Tibial nerve (tissue), 4 donors: ENCODE results near the gene TAF10. TPM values are rescaled to one million over a fixed set of nuclear protein-coding genes. Genes with fewer than 3 reads are reported as not detected.
A peak's percentile ranks its signal among the peaks of the same experiment; 100 is the strongest.

Experiments
- DNase-seq, 2 donors: peaks; one replicate each; pipeline ENCODE4 v3.0.0-alpha.2; 2019; ENCODE audit warnings: low spot score in 2 of 2
- H3K27ac ChIP-seq, 4 donors: fragments of 200-600 bp; sonication (generic) in 3 of 4; one replicate each; pipeline ENCODE4 v1.5.1; 2017 to 2019; ENCODE audit warnings: mild to moderate bottlenecking in 1 of 4
- H3K27me3 ChIP-seq, 2 donors: fragments of 200-600 bp; sonication (generic) in 1 of 2; one replicate each; pipeline versions ENCODE4 v1.5.1 to v1.6.0; 2017 to 2019
- H3K36me3 ChIP-seq, 3 donors: fragments of 200-600 bp; sonication (generic); one replicate each; pipeline ENCODE4 v1.5.1; 2018 to 2019
- H3K4me1 ChIP-seq, 4 donors: fragments of 200-600 bp; sonication (generic) in 3 of 4; one replicate each; pipeline ENCODE4 v1.5.1; 2017 to 2019
- H3K4me3 ChIP-seq, 4 donors: fragments of 200-600 bp; sonication (generic) in 3 of 4; one replicate each; pipeline ENCODE4 v1.5.1; 2017 to 2019; ENCODE audit warnings: mild to moderate bottlenecking in 1 of 4, moderate library complexity in 1 of 4
- H3K9me3 ChIP-seq, 4 donors: fragments of 200-600 bp; sonication (generic) in 3 of 4; one replicate each; pipeline ENCODE4 v1.5.1; 2017 to 2019
- CTCF ChIP-seq, 5 experiments: fragments of 200-600 bp in 3 of 5; fragments of 450-650 bp in 2 of 5; sonication (generic) in 3 of 5; IDR thresholded peaks; one replicate each; pipeline ENCODE4 v1.5.1; 2016 to 2019; ENCODE audit warnings: antibody characterized with exemption in 5 of 5, mild to moderate bottlenecking in 3 of 5, moderate library complexity in 2 of 5
- EP300 ChIP-seq, 2 donors: sonication (generic); formaldehyde crosslinking; IDR thresholded peaks; one replicate each; pipeline ENCODE4 v1.6.1; 2017; ENCODE audit warnings: antibody characterized with exemption in 2 of 2, mild to moderate bottlenecking in 1 of 2
- POLR2A ChIP-seq, 2 donors: fragments of 450-650 bp; IDR thresholded peaks; one replicate each; pipeline ENCODE4 v1.6.1; 2017; ENCODE audit warnings: antibody characterized with exemption in 2 of 2, mild to moderate bottlenecking in 2 of 2, moderate library complexity in 2 of 2
- WGBS, 2 donors: methylation state at CpG; one replicate each; pipeline ENCODE4 v1.1.5; 2018; 5-methylcytosine and 5-hydroxymethylcytosine counted together
- total RNA-seq, 4 donors: library from RNA; depleted of rRNA; stranded (reverse); fragments of >200 nt; gene quantifications; one replicate each; pipeline ENCODE4 v1.1.0, GENCODE V29; 2016

Gene TAF10
- total RNA-seq, 4 donors from 2014 or later: 148 to 235 (median 155) TPM

GRCh38 chr11:6648501-6648900 is 36.5 kb upstream of the TAF10 start:
- H3K27ac ChIP-seq: no peak overlapping the region

GRCh38 chr11:6647836-6648235 is 35.8 kb upstream of the TAF10 start:
- TF ChIP-seq EP300 (IDR thresholded peaks at IDR 0.05) (no peak), POLR2A (IDR thresholded peaks at IDR 0.05) (no peak), CTCF (IDR thresholded peaks at IDR 0.05) (no peak)
- peaks cover 0 to 22% of the 10 kb centered on the region in 2 donors for H3K27me3 ChIP-seq
- WGBS, 2 donors: 80 to 93% methylated on average over 2 of the region's 2 CpGs
- peak overlapping the region in 2 of 4 donors; percentile 60 to 74 for H3K27ac ChIP-seq
- no peak overlapping the region for H3K4me3 ChIP-seq
- H3K4me1 ChIP-seq: peaks cover 0 to 42% (median 28%) of the 10 kb centered on the region in 4 donors
- H3K9me3 ChIP-seq: no peaks in the 10 kb centered on the region
- no peak for DNase-seq
- H3K36me3 ChIP-seq: no peaks in the 10 kb centered on the region

More at GRCh38 chr11:6648501-6648900, 36.5 kb upstream of the TAF10 start:
- DNase-seq: no peak
- peaks cover 0 to 47% (median 28%) of the 10 kb centered on the region in 4 donors for H3K4me1 ChIP-seq
- peaks cover 0 to 28% of the 10 kb centered on the region in 2 donors for H3K27me3 ChIP-seq
- no peak for TF ChIP-seq CTCF (IDR thresholded peaks at IDR 0.05)
- no peak for TF ChIP-seq POLR2A (IDR thresholded peaks at IDR 0.05)
- TF ChIP-seq EP300 (IDR thresholded peaks at IDR 0.05): no peak
- WGBS, 2 donors: 56 to 73% methylated on average over 1 of the region's 1 CpG
- H3K36me3 ChIP-seq: no peaks in the 10 kb centered on the region
- no peaks in the 10 kb centered on the region for H3K9me3 ChIP-seq
- no peak overlapping the region for H3K4me3 ChIP-seq

- peaks cover 0 to 22% of the 10 kb centered on the region in 2 donors for H3K27me3 ChIP-seq
- TF ChIP-seq POLR2A (IDR thresholded peaks at IDR 0.05) (no peak), CTCF (IDR thresholded peaks at IDR 0.05) (no peak), EP300 (IDR thresholded peaks at IDR 0.05) (no peak)
- 55 to 59% methylated on average over 9 of the region's 9 CpGs for WGBS, 2 donors
- no peaks in the 10 kb centered on the region for H3K36me3 ChIP-seq
- peaks cover 0 to 38% (median 28%) of the 10 kb centered on the region in 4 donors for H3K4me1 ChIP-seq
- no peaks in the 10 kb centered on the region for H3K9me3 ChIP-seq
- H3K4me3 ChIP-seq: no peak overlapping the region
- no peak for DNase-seq
- H3K27ac ChIP-seq: peak overlapping the region in 3 of 4 donors; percentile 60 to 74 (median 72)
These were observed 35.1 kb upstream of the TAF10 start for GRCh38 chr11:6646918-6647679.

- peak overlapping the region in 3 of 4 donors; percentile 60 to 74 (median 72) for H3K27ac ChIP-seq
- peak in 1 of 2 donors; percentile 72 for DNase-seq
- no peaks in the 10 kb centered on the region for H3K9me3 ChIP-seq
- H3K4me3 ChIP-seq: no peak overlapping the region
- peaks cover 0 to 38% (median 28%) of the 10 kb centered on the region in 4 donors for H3K4me1 ChIP-seq
- peak in 1 of 2 donors; percentile 27 for TF ChIP-seq EP300 (IDR thresholded peaks at IDR 0.05)
- TF ChIP-seq CTCF (IDR thresholded peaks at IDR 0.05): no peak
- H3K36me3 ChIP-seq: no peaks in the 10 kb centered on the region
- WGBS, 2 donors: 51 to 52% methylated on average over 3 of the region's 3 CpGs
- peaks cover 0 to 22% of the 10 kb centered on the region in 2 donors for H3K27me3 ChIP-seq
These were observed 34.5 kb upstream of the TAF10 start for GRCh38 chr11:6646576-6646917.

GRCh38 chr11:6646071-6646470 is 34.1 kb upstream of the TAF10 start:
- Histone ChIP-seq H3K36me3 (peaks cover 0 to 4% (median 0%) of the 10 kb centered on the region in 3 donors), H3K27me3 (peaks cover 0 to 21% of the 10 kb centered on the region in 2 donors), H3K9me3 (no peaks in the 10 kb centered on the region), H3K4me3 (no peak overlapping the region), H3K27ac (peak overlapping the region in 2 of 4 donors; percentile 60 to 72), H3K4me1 (peaks cover 0 to 38% (median 28%) of the 10 kb centered on the region in 4 donors)
- peak; percentile 45 to 66 for DNase-seq
- TF ChIP-seq POLR2A (IDR thresholded peaks at IDR 0.05) (no peak), CTCF (IDR thresholded peaks at IDR 0.05) (no peak), EP300 (IDR thresholded peaks at IDR 0.05) (no peak)
- WGBS, 2 donors: 27 to 39% methylated on average over 12 of the region's 12 CpGs
